NT2/D1 (cell line): ENCODE data around the gene ATP5PD.
"Not testable (repeated sequence)": the region's sequence is repeated elsewhere in the genome, so short reads cannot be mapped to it uniquely, and the experiment has no call there.

Experiments
- SUZ12 ChIP-seq: IDR thresholded peaks from 2 replicates; pipeline ENCODE4 v1.6.1; 2011; ENCODE audit not compliant: insufficient read length, insufficient read depth; ENCODE audit errors: extremely low read depth
- YY1 ChIP-seq: IDR thresholded peaks from 2 replicates; pipeline ENCODE4 v1.6.1; 2011; ENCODE audit not compliant: insufficient read length, insufficient read depth
- ZNF274 ChIP-seq: IDR thresholded peaks from 2 replicates; pipeline ENCODE4 v1.6.1; 2011; ENCODE audit warnings: mild to moderate bottlenecking, low read depth, low read length

DNA sequence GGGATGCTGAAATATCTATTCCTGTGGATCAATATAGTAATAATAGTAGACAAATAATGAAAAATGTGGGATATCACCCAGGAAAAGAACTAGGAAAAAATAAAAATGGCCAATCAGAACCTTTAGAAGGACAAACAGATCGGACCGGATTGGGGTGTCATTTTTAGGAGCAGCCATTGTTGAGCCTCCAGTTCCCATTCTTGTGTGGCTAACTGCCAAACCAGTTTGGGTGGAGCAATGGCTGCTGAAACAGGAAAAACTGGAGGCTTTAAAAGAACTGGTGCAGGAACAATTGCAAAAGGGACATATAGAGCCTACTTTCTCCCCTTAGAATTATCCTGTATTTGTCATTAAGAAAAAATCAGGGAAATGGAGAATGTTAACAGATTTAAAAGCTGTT lies 20.1 kb downstream of the ATP5PD start:
- TF ChIP-seq ZNF274, SUZ12, YY1: not testable (repeated sequence)
